ENCODE results near the gene LRMDA.
A peak's percentile ranks its signal among the peaks of the same experiment; 100 is the strongest.
"Not testable (repeated sequence)": the region's sequence is repeated elsewhere in the genome, so short reads cannot be mapped to it uniquely, and the experiment has no call there.

The LRMDA gene

DNA sequence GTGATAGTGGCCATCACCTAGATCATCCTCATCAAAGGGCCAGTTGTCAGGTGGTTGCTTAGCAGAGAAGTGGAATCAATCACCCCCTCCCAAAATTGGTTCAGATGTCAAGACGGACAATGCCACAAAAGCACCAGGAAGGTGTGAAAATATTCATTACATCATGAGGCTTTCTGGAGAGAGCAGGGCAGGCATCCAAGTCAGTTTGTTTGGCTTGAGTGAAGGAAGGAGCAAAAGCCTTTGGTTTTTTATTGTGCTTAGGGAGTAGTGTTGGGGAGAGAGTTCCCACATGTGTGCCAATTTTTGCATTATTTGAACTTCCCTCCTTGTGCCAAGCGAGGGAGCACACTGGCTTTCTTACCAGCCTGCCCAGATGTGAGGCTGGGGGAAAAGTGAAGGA lies 1082.9 kb downstream of the LRMDA start:
- DNase-seq, result no peak

GRCh38 chr10:76514869-76515268 lies 1083.4 kb downstream of the LRMDA start:
- DNase-seq, result no peak

DNA sequence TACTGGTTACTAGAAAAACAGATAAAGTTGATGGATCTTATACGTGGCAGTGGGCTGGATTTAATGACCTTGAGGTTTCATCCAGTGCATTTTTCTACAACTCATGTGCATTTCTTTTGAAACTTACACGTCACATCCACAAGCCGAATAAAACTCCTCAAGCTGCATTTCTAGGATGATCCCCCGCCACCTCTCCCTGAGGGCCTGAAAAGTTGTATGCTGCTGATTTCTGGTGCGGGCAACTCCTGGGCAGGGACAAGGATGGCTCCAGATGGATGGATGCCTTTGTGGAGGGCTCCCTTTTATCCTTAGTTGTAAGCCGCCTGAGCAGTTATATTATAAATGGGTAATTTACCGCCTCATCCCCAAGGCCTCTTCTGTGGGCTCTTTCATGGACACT lies 1091.1 kb downstream of the LRMDA start:
- no peak for DNase-seq

DNA sequence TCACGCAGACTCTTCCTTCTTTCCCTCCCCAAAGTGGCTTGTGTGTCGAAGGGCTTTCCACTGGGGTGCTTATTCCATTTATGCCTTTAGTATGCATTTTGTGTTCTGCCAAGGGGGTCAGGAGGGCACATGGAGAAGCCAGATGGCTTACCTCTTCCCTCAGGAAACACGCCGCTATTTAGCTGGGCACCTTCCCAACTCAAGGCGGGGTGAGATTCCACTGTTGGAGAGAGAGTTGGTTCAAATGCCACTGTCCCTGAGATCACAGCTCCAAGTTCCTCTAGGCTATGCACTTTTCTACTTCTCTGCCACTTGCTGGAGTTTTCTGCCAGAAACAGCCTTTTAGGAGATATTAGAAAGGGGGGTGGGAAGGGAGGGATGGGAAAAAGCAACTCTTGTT lies 1091.8 kb downstream of the LRMDA start:
- DNase-seq, result peak; percentile 2

DNA sequence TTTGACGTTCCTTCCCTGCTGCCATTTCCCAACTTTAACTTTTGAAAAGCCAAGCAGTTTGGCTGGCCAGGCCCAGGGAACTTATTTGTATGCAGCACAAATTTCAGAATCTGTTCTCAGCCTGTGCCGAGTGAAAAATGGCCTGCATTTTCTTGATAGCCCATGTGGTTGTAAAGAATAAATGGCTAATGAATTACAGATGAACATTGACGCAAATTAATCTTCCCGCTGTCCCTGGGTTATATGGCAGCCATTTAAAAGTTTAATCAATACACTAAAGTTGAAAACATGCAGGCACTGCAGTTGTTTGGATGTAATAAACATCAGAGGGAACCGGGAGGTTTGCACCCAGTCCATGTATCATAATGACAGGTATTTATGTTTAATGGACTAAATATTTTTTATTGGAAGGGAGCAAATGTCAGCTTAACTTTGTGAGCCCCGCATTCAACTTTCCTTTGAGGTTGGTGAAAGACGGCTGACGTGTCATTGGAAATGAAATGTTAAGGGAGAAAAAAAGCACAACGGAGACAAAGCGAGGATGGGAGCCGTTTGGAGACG lies 1092.4 kb downstream of the LRMDA start:
- no peak for DNase-seq

GRCh38 chr10:76526833-76527232 lies 1095.4 kb downstream of the LRMDA start:
- not testable (repeated sequence) for DNase-seq

- no peak for DNase-seq
Observed at GRCh38 chr10:76540331-76540730, 1108.9 kb downstream of the LRMDA start.

- no peak for DNase-seq
Observed at GRCh38 chr10:76540786-76541185, 1109.4 kb downstream of the LRMDA start.

- no peak for DNase-seq
Observed at GRCh38 chr10:76541852-76542251, 1110.4 kb downstream of the LRMDA start.

DNA sequence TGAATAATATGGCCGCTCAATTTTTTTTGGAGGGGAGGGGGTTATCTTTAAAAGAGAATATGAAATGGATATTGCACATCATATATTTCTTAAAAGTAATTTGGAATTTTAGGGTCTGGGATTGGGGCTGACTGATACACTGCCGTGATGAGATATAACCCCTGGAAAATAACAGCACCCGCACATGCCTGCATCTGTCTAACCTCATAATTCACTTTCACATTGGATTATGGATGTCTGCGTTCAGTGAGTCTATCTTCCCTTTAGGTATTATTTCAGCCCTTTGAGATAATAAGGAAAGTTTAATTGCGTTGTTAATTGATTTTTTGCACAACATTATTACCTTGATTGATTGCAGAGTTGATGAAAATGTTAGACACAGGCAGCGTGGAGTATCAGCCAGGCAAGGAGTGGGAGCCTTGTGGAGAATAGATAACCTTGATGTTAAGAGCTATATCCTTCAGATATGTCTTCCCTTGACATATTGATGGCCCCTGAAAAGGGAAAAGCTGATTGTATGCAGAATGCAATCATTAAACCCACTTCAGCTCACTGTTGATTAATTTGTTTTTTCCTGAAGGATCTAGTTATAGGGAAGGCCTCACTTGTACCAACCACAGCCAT lies 1111.0 kb downstream of the LRMDA start:
- DNase-seq, result no peak

- no peak for DNase-seq
Observed at GRCh38 chr10:76543655-76544054, 1112.2 kb downstream of the LRMDA start.

- DNase-seq, result no peak
Observed at GRCh38 chr10:76544789-76545188, 1113.4 kb downstream of the LRMDA start.

DNA sequence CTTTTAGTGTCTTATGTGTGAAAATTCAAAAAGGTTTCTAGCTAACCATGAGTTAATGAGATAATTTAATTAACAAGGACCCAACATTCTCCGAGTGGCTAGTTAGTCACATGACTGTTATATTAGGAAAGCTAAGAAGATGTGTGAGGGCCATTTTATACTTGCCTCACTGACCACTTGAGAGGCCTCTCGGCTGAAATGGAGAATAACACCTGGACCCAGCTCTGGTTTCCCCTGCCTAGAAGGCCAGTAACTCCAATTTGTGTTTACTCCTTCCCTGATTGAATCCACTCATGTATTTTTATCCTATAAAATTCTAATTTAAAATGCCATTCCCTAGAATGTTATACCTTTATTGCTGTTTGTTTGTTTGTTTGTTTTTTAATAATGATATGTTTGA lies 1115.0 kb downstream of the LRMDA start:
- no peak for DNase-seq

- peak; percentile 78 for DNase-seq
Observed at GRCh38 chr10:76547352-76547972, 1116.0 kb downstream of the LRMDA start.

DNA sequence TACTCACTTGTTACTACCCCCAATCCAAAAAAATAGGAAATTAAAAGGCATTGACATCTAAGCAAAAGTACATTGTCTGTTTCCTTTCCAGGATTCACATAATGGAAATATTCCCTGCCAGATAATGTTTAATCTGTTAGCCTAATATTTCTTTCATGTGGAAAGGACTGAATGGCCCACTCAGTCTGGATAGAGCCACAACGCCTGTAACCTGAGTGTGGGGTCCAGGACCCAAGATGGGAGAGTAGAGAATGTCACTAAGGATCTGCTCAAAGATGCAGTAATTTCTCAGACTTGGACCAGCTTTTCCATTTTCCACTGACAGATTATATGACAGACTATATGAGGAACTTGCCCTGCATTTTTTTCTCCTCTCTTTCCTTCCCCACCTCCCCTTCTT lies 1117.3 kb downstream of the LRMDA start:
- no peak for DNase-seq

GRCh38 chr10:76549171-76549570 lies 1117.7 kb downstream of the LRMDA start:
- no peak for DNase-seq

- DNase-seq, result no peak
Observed at GRCh38 chr10:76550806-76551205, 1119.4 kb downstream of the LRMDA start.

DNA sequence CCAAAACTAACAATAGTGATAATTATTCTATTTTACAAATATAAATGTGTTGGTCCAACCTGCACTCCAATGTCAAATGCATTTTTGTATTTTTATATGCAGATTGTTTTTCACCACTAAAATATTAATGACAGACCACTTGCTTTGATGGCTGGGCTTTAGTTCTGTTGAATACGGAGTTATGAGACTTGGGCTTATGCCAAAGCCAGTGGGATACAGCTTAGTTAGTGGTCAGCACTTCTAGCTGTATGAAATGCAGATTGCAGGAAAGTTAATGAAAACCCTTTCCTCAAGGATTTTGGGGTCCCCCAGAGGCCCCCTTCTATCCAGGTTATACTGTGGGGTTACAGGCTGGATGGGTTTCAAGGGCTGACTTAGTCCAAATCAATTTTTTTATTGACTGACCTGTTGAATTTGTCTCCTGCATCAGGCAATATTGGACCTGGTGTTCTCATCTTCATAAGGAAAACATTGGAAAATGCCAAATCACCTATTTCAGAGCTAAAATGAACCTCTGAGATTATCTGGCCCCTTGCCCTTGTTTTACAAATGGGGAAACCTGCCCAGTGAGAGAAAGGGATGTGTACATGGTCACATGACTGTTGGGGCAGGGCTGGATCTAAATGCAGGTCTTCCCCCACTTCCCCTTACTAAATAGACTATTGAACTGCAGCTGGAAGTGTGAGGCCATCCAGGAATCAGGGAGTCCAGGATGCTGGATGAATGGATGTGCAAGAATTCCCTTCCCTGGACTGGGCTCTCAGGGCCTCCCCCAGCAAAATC lies 1120.9 kb downstream of the LRMDA start:
- no peak for DNase-seq

- DNase-seq, result no peak
Observed at GRCh38 chr10:76553263-76554032, 1122.0 kb downstream of the LRMDA start.

DNA sequence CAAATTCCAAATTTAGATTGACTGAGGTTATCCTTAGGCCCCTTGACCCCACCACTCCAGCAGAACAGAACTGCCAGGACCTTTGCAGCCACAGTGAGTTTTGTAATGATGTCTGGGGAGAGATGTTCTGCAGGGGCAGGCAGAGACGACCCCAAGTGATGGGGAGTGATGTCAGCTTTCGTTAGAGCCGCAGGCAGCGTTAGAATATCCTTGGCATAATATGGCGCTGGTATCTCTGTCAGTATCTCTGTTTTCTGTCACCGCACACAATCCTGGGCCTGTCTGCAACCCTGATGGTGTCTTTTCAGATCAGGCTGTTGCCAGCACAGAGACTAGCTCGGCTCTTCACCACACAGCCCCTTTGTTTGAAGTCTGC lies 1122.6 kb downstream of the LRMDA start:
- no peak for DNase-seq

DNA sequence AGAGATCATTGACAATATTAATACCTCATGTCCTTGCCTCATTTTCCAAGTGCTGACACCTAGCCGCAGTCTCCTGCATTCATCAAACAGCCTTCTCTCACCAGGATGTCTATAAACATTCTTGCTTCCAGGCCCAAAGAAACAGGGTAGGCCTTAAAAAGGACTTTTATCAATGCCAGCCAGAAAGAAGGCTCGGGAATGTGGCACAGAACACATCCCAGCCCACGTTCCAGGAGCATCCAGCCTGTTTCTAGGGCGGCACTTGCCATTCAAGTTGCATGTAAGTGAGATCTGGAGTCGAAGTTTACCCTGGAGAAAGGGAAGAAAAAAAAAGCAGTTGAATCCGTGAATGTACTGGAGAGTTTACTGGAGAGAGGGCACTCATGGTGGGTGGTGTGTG lies 1123.1 kb downstream of the LRMDA start:
- no peak for DNase-seq

DNA sequence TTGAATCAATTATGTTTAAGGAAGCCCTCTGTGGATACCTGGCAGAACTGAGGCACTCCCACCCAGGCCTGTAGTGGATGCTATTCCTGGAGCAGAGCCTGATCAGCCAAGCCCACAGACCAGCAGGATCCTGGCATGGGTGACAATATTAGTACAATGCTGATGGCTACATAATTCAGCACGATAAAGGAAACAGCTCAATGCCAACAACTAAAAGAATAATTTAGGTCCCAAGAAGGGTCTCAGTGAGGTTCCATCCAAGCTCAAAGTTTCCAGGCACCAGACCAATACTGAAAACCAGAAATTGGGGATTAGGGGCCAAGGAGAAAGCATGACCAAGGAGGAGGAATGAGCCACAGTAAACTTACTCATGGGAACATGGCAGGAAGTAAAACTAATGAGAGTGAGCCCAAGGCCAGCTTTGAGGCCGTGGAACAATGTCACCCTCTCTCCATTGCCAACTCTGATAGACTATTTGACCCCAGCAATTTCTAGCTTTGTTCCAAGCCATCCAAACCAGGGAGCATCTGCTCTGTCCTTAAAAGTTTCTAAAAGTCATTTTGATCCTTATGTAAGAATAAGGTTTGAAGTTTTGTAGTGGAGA lies 1123.7 kb downstream of the LRMDA start:
- DNase-seq, result no peak

DNA sequence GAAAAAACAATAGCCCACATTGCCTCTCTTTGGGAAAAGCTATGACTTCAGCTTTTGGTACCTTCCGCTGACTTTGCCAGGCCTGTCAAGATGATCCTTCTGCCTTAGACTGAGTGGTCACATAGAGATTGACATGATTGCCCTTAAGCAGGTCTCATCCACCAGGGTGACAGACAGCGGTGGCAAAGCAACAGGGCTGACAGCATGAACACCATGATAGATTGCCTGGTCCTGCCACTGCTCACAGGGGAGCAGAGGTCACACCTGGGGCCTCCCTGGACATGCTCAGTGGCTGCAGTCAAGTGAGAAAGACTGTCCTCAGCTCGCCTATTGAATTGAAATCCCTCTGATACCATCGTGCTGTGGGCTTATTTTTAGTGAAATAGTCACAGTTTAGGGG lies 1125.9 kb downstream of the LRMDA start:
- DNase-seq, result no peak
